Naive thymus-derived CD8-positive, alpha-beta T cell (primary cell): ENCODE data around the gene SULT1A4. TPM values are rescaled to one million over a fixed set of nuclear protein-coding genes. Genes with fewer than 3 reads are reported as not detected.
A peak's percentile ranks its signal among the peaks of the same experiment; 100 is the strongest.
"Not testable (repeated sequence)": the region's sequence is repeated elsewhere in the genome, so short reads cannot be mapped to it uniquely, and the experiment has no call there.

Source experiments
- ATAC-seq, 2 donors: fragments of 150-1000 bp; cut with Tn5 transposase in 1 of 2; sonication (Bioruptor Pico), chemical (Tn5 transposase) in 1 of 2; 1 replicate in 1 of 2; 2 replicates in 1 of 2; pipeline ENCODE4 v1.10.0; 2021; ENCODE audit warnings: mild to moderate bottlenecking in 2 of 2, moderate library complexity in 2 of 2
- POLR2A ChIA-PET: fragments of 350-600 bp; sonication (Branson Sonifier 250); formaldehyde crosslinking; loops from one replicate; lab custom pipeline; 2021; ENCODE audit warnings: antibody characterized with exemption; lab: Charles Lee
- DNase-seq, 10 donors: peaks; one replicate each; pipeline versions ENCODE4 v3.0.0 to v3.0.0-alpha.2; 2020 to 2022
- H3K27ac Mint-ChIP-seq, 10 donors: one replicate each; pipeline ENCODE4 v1.8.0; 2020 to 2022; ENCODE audit warnings: mild to moderate bottlenecking in 10 of 10, mixed read lengths in 10 of 10, moderate library complexity in 4 of 10, inconsistent platforms in 1 of 10
- H3K27me3 Mint-ChIP-seq, 5 donors: one replicate each; pipeline ENCODE4 v1.8.0; 2021 to 2022; ENCODE audit warnings: mixed read lengths in 5 of 5
- H3K36me3 Mint-ChIP-seq, 3 donors: one replicate each; pipeline ENCODE4 v1.8.0; 2020 to 2022; ENCODE audit warnings: mixed read lengths in 3 of 3, mild to moderate bottlenecking in 2 of 3, inconsistent platforms in 1 of 3
- H3K4me1 Mint-ChIP-seq, 4 donors: one replicate each; pipeline ENCODE4 v1.8.0; 2021 to 2022; ENCODE audit warnings: mixed read lengths in 4 of 4
- H3K4me3 Mint-ChIP-seq, 10 donors: one replicate each; pipeline ENCODE4 v1.8.0; 2020 to 2022; ENCODE audit warnings: mild to moderate bottlenecking in 10 of 10, mixed read lengths in 10 of 10, moderate library complexity in 6 of 10, inconsistent platforms in 1 of 10
- H3K9me3 Mint-ChIP-seq, 9 donors: one replicate each; pipeline ENCODE4 v1.8.0; 2020 to 2022; ENCODE audit warnings: mixed read lengths in 9 of 9, mild to moderate bottlenecking in 3 of 9, inconsistent platforms in 1 of 9, moderate library complexity in 1 of 9
- polyA plus RNA-seq, 3 donors: library from polyadenylated mRNA; unstranded; fragments of 300-500 nt; fragmentation: Illumina TruSeq; gene quantifications; one replicate each; pipeline ENCODE4 v1.2.3, GENCODE V29; 2021
- total RNA-seq, 8 experiments: library from RNA in 2 of 8; stranded (reverse) in 2 of 8; gene quantifications; one replicate each; pipeline ENCODE4 v1.2.3 and lab custom pipeline; 2021 to 2026

The SULT1A4 gene
- total RNA-seq: 1 to 10 TPM; 1.8 to 2.0 TPM
- under 1 TPM in 1 of 3 donors, not detected in 2; 0.82 TPM for polyA plus RNA-seq
- 0 reads per million in 6 experiments for total RNA-seq (lab: John Stamatoyannopoulos, UW)

DNA sequence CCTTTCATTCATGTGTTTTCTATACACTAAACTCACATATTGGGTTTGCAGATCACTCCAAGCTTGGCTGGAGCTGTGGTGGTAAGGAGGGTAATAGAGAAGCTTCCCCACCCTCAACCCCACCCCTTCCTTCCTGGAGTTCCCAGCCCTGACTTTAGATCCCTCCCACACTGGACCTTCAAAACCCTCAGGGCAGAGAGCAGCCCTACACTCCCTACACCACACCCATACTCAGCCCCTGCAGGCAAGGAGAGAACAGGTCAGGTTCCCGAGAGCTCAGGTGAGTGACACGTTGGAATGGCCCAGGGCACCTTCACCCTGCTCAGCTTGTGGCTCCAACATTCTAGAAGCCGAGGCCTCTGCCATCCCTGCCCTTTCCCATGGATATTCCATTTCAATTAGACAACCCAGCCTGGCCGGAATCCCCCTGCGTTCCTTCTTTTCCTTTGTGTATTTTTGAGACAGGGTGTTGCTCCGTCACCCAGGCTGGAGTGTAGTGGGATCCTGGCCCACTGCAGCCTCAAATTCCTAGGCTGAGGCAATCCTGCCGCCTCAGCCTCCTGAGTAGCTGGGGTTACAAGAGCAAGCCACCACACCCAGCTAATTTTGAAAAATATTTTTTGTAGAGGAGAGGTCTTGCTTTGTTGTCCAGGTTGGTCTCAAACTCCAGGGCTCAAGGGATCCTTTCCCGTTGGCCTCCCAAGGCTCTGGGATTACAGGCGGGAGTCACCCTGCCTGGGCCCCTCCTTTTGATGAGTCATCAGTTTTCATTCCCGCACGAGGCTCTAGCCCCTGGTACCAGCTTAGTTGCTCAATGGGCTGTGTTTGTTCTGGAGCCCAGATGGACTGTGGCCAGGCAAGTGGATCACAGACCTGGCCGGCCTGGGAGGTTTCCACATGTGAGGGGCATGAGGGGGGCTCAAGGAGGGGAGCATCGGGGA lies at the start of gene SULT1A4:
SULT1A4 (plus strand) TSS at position 208 of the 941 bp plus-strand sequence. CDS start 1,473 bp downstream, outside the sequence.
- H3K36me3 Mint-ChIP-seq, ATAC-seq, H3K4me3 Mint-ChIP-seq, DNase-seq, H3K27ac Mint-ChIP-seq, H3K4me1 Mint-ChIP-seq, H3K9me3 Mint-ChIP-seq, POLR2A ChIA-PET, H3K27me3 Mint-ChIP-seq: not testable (repeated sequence)

DNA sequence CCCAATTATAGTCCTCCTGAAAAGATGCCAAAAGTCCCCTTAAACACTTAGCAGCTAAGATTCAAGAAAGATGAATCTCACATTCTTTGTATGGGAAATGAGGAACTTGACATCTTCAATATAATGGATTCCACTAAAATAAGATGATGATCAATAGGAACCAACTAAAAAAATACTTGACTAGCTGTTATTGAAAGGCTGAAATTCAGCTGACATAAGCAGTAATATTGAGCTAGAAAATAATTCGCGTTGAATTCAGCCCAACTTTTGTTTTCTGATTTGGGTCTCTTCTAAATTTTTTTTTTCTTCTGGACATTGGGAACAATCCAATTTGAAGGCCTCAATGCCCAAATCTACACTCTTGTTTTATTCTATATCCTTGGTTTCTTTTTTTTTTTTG lies 36.1 kb upstream of the SULT1A4 start:
- ATAC-seq, H3K9me3 Mint-ChIP-seq, H3K4me1 Mint-ChIP-seq, POLR2A ChIA-PET, H3K4me3 Mint-ChIP-seq, H3K27ac Mint-ChIP-seq, H3K27me3 Mint-ChIP-seq, DNase-seq: not testable (repeated sequence)
- peaks cover 0 to 32% (median 5%) of the 10 kb centered on the region in 3 donors for H3K36me3 Mint-ChIP-seq

DNA sequence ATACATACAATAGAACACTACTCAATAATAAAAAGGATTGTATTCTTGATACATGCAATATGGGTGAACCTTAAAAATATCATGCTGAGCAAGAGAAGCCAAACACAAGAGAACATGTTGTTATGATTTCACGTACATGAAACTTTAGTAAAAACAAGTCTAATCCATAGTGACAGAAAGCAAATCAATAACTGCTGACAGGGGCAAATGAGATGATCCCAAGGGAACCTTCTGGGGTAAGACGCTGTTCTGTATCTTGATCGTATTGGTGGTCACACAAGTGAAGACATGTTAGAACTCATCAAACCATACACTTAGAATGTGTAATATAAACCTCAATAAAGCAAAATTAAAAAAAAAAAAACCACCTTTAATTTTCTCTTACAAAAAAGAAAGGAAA lies 34.3 kb upstream of the SULT1A4 start:
- POLR2A ChIA-PET, DNase-seq, H3K4me1 Mint-ChIP-seq, H3K27ac Mint-ChIP-seq, ATAC-seq, H3K27me3 Mint-ChIP-seq, H3K4me3 Mint-ChIP-seq, H3K9me3 Mint-ChIP-seq: not testable (repeated sequence)
- peaks cover 0 to 42% (median 5%) of the 10 kb centered on the region in 3 donors for H3K36me3 Mint-ChIP-seq

DNA sequence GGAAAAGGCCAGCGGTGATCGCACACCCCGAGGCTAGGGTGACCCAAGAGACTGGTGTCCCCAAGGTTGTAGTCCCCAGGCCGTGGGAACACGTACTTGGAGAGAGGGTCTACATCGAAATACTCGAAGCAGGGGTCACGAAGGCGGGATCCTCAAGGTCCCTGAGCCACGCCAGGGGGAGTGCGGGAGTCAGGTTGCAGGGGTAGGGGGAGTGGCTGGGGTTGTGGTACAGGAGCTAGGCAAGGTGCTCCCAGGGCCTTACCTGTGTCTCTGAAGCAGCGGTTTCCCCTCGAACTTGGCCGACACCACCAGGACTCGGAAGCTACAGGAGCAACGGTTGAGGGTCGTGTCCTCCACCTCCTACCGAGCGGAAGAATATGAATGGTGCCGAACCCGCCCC lies 6.0 kb upstream of the SULT1A4 start:
- POLR2A ChIA-PET, H3K27ac Mint-ChIP-seq, H3K4me1 Mint-ChIP-seq, H3K9me3 Mint-ChIP-seq, H3K4me3 Mint-ChIP-seq, DNase-seq, H3K27me3 Mint-ChIP-seq, H3K36me3 Mint-ChIP-seq: not testable (repeated sequence)
- peak; percentile 29 to 30 for ATAC-seq

DNA sequence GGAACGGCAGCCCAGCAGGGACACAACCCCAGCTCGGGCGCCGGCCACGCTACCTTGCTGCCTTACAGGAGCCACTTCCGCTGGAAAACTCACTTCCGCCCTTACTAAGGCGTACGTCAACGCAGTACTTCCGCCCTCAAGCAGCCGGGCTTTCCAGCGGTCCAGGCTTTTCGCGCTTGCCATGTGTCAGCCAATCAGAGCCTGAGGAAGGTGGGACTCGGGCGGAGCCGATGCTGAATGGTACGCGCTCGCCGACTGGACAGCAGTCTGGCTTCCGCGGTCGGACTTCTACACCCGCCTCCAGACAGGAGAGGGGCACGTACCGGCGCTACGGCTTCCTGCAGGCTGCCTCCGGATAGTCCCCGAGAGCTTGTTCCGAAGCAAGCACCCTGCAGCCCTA lies 5.4 kb upstream of the SULT1A4 start, which contains the start of the genes BOLA2 and SLX1B:
BOLA2 (minus strand) TSS at position 83 of the 400 bp plus-strand sequence. CDS start 98 bp downstream, outside the sequence.
SLX1B (plus strand) TSS at position 265 of the 400 bp plus-strand sequence.
- H3K4me3 Mint-ChIP-seq, POLR2A ChIA-PET, H3K4me1 Mint-ChIP-seq, H3K36me3 Mint-ChIP-seq, H3K27me3 Mint-ChIP-seq, DNase-seq, H3K9me3 Mint-ChIP-seq, H3K27ac Mint-ChIP-seq: not testable (repeated sequence)
- peak; percentile 86 to 90 for ATAC-seq

DNA sequence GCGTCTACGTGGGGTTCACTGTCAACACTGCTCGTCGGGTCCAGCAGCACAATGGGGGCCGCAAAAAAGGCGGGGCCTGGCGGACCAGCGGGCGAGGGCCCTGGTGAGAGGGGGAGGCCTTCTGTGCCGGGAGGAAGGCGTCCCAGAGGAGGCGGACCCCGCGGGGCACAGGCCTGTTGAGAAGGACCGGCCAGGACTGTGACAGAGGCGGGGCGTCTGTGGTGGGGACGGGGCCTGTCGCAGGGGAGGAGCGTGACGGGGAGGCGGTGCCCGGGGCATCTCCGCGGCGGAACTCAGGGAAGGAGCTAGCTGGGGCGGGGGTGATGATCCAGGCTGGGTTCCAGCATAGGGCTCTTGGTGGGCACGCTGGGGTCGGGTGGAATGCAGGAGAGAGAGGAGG lies 4.9 kb upstream of the SULT1A4 start:
- H3K36me3 Mint-ChIP-seq, DNase-seq, H3K27ac Mint-ChIP-seq, H3K4me3 Mint-ChIP-seq, H3K27me3 Mint-ChIP-seq, POLR2A ChIA-PET, H3K4me1 Mint-ChIP-seq, H3K9me3 Mint-ChIP-seq: not testable (repeated sequence)
- ATAC-seq: peak; percentile 69 to 74

DNA sequence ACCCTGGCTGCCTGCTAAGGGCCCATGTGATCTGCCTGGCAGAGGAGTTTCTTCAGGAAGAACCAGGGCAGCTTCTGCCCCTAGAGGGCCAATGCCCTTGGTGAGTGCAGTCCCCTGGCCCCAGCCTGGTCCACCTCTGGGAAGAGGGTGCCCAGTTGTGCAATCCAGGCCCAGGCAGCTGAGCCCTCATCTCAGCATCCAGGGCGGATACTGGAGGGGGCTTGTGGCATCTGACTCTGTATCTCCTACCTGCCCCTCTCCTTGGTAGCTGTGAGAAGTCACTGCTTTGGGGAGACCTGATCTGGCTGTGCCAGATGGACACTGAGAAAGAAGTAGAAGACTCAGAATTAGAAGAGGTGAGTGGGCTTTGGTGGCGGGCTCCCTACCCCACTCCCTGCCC lies 2.1 kb upstream of the SULT1A4 start:
- H3K9me3 Mint-ChIP-seq, H3K27me3 Mint-ChIP-seq, H3K4me3 Mint-ChIP-seq, ATAC-seq, H3K27ac Mint-ChIP-seq, POLR2A ChIA-PET, H3K4me1 Mint-ChIP-seq, H3K36me3 Mint-ChIP-seq: not testable (repeated sequence)
- DNase-seq: peak in 1 of 10 donors; percentile 26

DNA sequence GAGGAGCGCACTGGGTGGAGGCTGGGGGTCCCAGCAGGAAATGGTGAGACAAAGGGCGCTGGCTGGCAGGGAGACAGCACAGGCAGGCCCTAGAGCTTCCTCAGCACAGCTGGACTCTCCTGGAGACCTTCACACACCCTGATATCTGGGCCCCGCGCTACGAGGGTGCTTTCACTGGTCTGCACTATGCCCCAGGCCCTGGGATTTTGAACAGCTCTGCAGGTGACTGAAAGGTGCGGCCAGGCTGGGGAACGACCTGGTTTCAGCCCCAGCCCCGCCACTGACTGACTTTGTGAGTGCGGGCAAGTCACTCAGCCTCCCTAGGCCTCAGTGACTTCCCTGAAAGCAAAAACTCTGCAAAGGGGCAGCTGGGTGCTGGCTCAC lies 926 bp downstream of the SULT1A4 start:
- H3K4me3 Mint-ChIP-seq, POLR2A ChIA-PET, H3K4me1 Mint-ChIP-seq, H3K36me3 Mint-ChIP-seq, DNase-seq, H3K27ac Mint-ChIP-seq, ATAC-seq, H3K9me3 Mint-ChIP-seq, H3K27me3 Mint-ChIP-seq: not testable (repeated sequence)

DNA sequence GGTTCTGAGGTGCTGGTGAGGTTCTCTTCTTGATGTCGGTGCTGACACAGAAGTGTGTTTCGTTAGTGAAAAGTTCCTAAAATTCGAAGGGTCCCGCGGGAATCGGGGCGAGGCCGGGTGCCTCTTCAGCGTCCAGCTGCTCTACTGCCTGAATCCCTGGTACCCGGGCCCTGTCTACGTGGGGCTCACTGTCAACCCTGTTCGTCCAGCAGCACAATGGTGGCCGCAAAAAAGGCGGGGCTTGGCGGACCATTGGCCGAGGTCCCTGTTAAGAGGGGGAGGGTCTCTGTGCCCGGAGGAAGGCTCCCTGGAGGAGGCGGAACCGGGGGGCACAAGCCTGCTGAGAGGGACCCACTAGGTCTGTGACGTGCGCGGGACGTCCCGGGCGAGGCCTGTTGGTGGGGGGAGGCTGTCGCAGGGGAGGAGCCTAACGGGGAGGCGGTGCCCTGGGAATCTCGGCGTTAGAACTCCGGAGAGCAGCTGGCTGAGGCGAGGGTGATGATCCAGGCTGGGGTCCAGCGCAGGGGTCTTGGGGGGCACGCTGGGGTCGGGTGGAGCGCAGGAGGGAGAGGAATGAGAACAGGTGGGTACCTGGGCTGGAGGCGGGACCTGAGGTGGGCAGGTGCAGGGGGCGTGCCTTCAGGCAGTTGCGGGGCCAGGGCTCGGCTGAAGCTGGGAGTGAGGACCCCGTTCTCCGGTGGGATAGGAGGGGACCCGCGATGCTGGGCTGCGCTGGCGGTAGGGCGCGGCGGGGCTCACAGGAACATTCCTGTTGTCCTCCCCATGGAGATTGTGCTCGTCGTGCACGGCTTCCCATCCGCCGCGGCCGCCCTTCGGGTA lies 6.5 kb downstream of the SULT1A4 start:
- H3K4me1 Mint-ChIP-seq, DNase-seq, H3K4me3 Mint-ChIP-seq, POLR2A ChIA-PET, H3K9me3 Mint-ChIP-seq, H3K36me3 Mint-ChIP-seq, H3K27ac Mint-ChIP-seq, H3K27me3 Mint-ChIP-seq: not testable (repeated sequence)
- ATAC-seq: peak; percentile 77

DNA sequence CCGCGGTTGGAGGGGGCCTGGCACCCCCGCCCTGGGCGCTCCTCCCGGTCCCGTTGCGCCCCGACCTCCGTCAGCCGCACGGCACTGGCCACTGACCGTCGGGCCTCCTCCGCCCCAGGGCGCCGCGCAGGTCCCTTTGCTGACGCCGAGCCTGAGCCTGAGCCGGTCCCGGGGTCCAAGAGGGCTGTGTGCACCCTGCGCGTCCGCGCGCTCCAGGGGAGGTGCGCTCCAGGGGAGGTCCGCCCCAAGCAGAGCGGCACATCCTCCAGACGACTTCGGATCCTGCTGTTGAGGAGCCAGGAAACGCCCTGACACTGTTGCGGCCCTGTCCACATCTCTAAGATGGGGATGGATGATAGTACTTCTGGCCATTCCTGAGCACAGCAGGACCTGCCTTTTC lies 7.2 kb downstream of the SULT1A4 start:
- DNase-seq, POLR2A ChIA-PET, H3K4me1 Mint-ChIP-seq, H3K36me3 Mint-ChIP-seq, H3K27me3 Mint-ChIP-seq, H3K27ac Mint-ChIP-seq, H3K4me3 Mint-ChIP-seq, H3K9me3 Mint-ChIP-seq: not testable (repeated sequence)
- ATAC-seq: peak; percentile 61 to 71

DNA sequence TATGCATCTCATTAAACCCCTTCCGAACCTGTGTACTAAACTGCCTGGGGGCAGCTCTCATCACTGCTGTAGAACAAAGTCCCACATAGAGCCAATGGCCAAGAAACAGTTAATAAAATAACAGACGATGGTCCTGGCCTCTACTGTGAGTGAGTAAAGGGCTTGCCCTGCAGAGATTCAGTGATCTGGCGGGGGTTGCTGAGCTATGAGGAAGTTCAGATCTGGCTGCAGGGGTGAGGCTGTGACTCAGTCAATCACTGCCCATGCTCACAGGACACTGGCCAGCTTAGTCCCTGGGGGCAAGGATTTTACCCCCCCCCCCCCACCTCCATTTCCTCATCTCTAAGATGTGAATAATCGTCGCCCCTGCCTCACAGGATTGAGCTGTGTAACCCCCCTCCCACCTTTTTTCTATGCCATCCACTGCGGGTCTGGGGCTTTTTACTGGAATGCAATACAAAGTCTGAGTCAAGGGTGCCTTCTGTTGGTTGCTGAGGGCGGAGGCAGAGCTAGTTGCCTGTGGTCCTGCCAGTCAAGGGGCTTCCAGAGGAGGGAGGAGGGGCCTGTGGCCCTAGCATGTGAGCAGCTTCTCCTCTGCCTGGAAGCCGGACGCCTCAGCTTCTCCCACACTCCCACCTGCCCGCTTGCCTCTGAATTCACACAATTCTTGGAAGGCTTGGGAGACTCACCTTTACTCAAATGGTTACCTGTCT lies 8.1 kb downstream of the SULT1A4 start:
- H3K4me1 Mint-ChIP-seq, ATAC-seq, POLR2A ChIA-PET: not testable (repeated sequence)

DNA sequence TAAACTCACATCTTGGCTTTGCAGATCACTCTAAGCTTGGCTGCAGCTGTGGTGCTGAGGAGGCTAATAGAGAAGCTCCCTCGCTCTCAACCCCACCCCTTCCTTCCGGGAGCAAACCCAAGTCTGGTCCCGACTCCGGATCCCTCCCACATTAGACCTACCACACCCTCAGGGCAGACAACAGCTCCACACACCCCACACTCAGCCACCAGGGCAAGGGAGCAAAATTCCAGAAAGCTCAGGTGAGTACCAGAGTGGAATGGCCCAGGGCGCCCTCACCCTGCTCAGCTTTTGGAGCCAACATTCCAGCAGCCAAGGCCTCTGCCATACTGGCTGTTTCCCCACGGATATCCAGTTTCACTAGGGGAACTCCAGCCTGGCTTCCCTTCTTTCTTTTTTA lies 9.9 kb downstream of the SULT1A4 start:
- DNase-seq: peak in 6 of 10 donors; percentile 1 to 59 (median 24)

More for the DNA sequence above, 8.1 kb downstream of the SULT1A4 start:
- DNase-seq, H3K36me3 Mint-ChIP-seq, H3K9me3 Mint-ChIP-seq, H3K27ac Mint-ChIP-seq, H3K4me3 Mint-ChIP-seq, H3K27me3 Mint-ChIP-seq: not testable (repeated sequence)

More for the DNA sequence above, 9.9 kb downstream of the SULT1A4 start:
- H3K27me3 Mint-ChIP-seq, H3K36me3 Mint-ChIP-seq, H3K9me3 Mint-ChIP-seq, POLR2A ChIA-PET, H3K4me1 Mint-ChIP-seq: not testable (repeated sequence)
- H3K4me3 Mint-ChIP-seq: peak overlapping the region in 6 of 10 donors; percentile 30 to 68 (median 52)
- peak; percentile 13 to 61 for ATAC-seq
- H3K27ac Mint-ChIP-seq: peak overlapping the region in 5 of 10 donors; percentile 18 to 81 (median 72)
